HepG2 (cell line): ENCODE results near the gene ATP8A1. TPM values are rescaled to one million over a fixed set of nuclear protein-coding genes. Genes with fewer than 3 reads are reported as not detected.

ENCODE experiments used
- ATAC-seq: fragments of 200-7000 bp; cut with Tn5 transposase; 3 replicates; pipeline ENCODE4 v1.9.1; 2020; ENCODE audit warnings: mild to moderate bottlenecking, moderate library complexity
- BruUV-seq: library from RNA; stranded (reverse); fragments of 400-500 nt; replicated peaks from 2 replicates; lab custom pipeline; 2021; lab: Mats Ljungman, UMichigan
- CTCF ChIA-PET: fragments of 300-600 bp; formaldehyde crosslinking; extraction: SDS; loops from one replicate; lab custom pipeline; 2021; ENCODE audit warnings: low total read pairs, inconsistent platforms, low intra/inter-chr PET ratio; lab: Yijun Ruan, JAX
- POLR2A ChIA-PET: fragments of 350-600 bp; sonication (Branson Sonifier 250); formaldehyde crosslinking; loops from one replicate; lab custom pipeline; 2020; ENCODE audit warnings: antibody characterized with exemption, inconsistent platforms; lab: Yijun Ruan, JAX
- DNase-seq: peaks from one replicate; pipeline ENCODE4 v3.0.0-alpha.2; 2015; ENCODE audit warnings: low spot score
- FAIRE-seq: peaks from 3 replicates; lab custom pipeline; 2011; peaks lifted over from hg19 to GRCh38; lab: Jason Lieb, UNC
- H2AFZ ChIP-seq: one replicate; pipeline ENCODE4 v1.6.1; 2011; ENCODE audit warnings: low read length, inconsistent platforms
- H3K27ac ChIP-seq: fragments of 300-600 bp; 3 replicates; pipeline ENCODE4 v1.8.0; 2011; ENCODE audit warnings: mixed run types, mild to moderate bottlenecking, mixed read lengths, low read length, inconsistent platforms; ENCODE audit not compliant: insufficient read depth; ENCODE audit errors: extremely low read length
- H3K27me3 ChIP-seq, 2 experiments: fragments of 200-600 bp in 1 of 2; 2 replicates in 1 of 2; 3 replicates in 1 of 2; pipeline versions ENCODE4 v1.6.0 to v1.8.0; 2011; ENCODE audit warnings: low read length in 2 of 2, mild to moderate bottlenecking in 2 of 2, moderate library complexity in 2 of 2, inconsistent platforms in 1 of 2; ENCODE audit not compliant: insufficient read depth in 2 of 2, control insufficient read depth in 1 of 2
- H3K36me3 ChIP-seq, 2 experiments: fragments of 200-600 bp in 1 of 2; replicated peaks in 1 of 2; 2 replicates in 1 of 2; 3 replicates in 1 of 2; pipeline versions ENCODE4 v1.5.1 to v1.8.0; 2011; ENCODE audit warnings: low read length in 2 of 2, inconsistent platforms in 1 of 2; ENCODE audit not compliant: insufficient read depth in 2 of 2, control insufficient read depth in 1 of 2
- H3K4me1 ChIP-seq: 2 replicates; pipeline ENCODE4 v1.5.1; 2012; ENCODE audit warnings: low read length, inconsistent platforms; ENCODE audit not compliant: insufficient read depth
- H3K4me2 ChIP-seq: 2 replicates; pipeline ENCODE4 v1.6.0; 2011; ENCODE audit warnings: low read depth, low read length, inconsistent platforms
- H3K4me3 ChIP-seq, 3 experiments: fragments of 200-600 bp in 1 of 3; sonication (generic), shearing (Covaris generic) in 1 of 3; replicated peaks in 1 of 3; 2 replicates each; pipeline ENCODE4 v1.5.1; 2011 to 2016; ENCODE audit warnings: low read length in 3 of 3, inconsistent platforms in 2 of 3, low read depth in 2 of 3, mild to moderate bottlenecking in 2 of 3, control low read depth in 1 of 3, mixed read lengths in 1 of 3; ENCODE audit not compliant: insufficient read depth in 1 of 3
- H3K79me2 ChIP-seq: one replicate; pipeline ENCODE4 v1.6.1; 2011; ENCODE audit warnings: low read length, inconsistent platforms; ENCODE audit not compliant: insufficient read depth
- H3K9ac ChIP-seq: 2 replicates; pipeline ENCODE4 v1.6.0; 2011; ENCODE audit warnings: mild to moderate bottlenecking, low read depth, low read length, inconsistent platforms; ENCODE audit not compliant: insufficient read depth
- H3K9me3 ChIP-seq: 2 replicates; pipeline ENCODE4 v1.5.1; 2012; ENCODE audit warnings: mild to moderate bottlenecking, low read length
- H4K20me1 ChIP-seq: 2 replicates; pipeline ENCODE4 v1.6.0; 2011; ENCODE audit warnings: inconsistent platforms, mild to moderate bottlenecking, low read length, moderate library complexity; ENCODE audit not compliant: insufficient read depth
- HNF1A ChIP-seq, 2 experiments: sonication (generic) in 1 of 2; formaldehyde crosslinking in 1 of 2; IDR thresholded peaks; 2 replicates each; pipeline versions ENCODE4 v1.4.0 to v1.6.1; 2016 to 2020; ENCODE audit warnings: borderline replicate concordance in 1 of 2, low read depth in 1 of 2, mild to moderate bottlenecking in 1 of 2, missing genetic modification reagents in 1 of 2
- LRRFIP1 ChIP-seq: sonication (generic); formaldehyde crosslinking; conservative IDR thresholded peaks from 2 replicates; pipeline ENCODE4 v1.4.0; 2020; ENCODE audit warnings: missing genetic modification reagents
- MAZ ChIP-seq, 2 experiments: sonication (generic) in 1 of 2; formaldehyde crosslinking in 1 of 2; IDR thresholded peaks; 2 replicates each; pipeline versions ENCODE4 v1.5.0 to v1.6.1; 2012 to 2020; ENCODE audit warnings: low read depth in 2 of 2, mild to moderate bottlenecking in 2 of 2, borderline replicate concordance in 1 of 2, improper control_type of control experiment in 1 of 2, low read length in 1 of 2, missing genetic modification reagents in 1 of 2, moderate library complexity in 1 of 2
- NR3C1 ChIP-seq: sonication (generic); formaldehyde crosslinking; IDR thresholded peaks from 2 replicates; pipeline ENCODE4 v1.4.0; 2020; ENCODE audit warnings: missing genetic modification reagents
- RBFOX2 ChIP-seq: fragments of 200-400 bp; formaldehyde crosslinking; IDR thresholded peaks from 2 replicates; pipeline ENCODE4 v1.6.1; 2017; ENCODE audit warnings: low read depth, mild to moderate bottlenecking, low read length
- RFX1 ChIP-seq: fragments of 450-650 bp; IDR thresholded peaks from 2 replicates; pipeline ENCODE4 v1.6.1; 2017
- SETDB1 ChIP-seq: sonication (generic); formaldehyde crosslinking; IDR thresholded peaks from 2 replicates; pipeline ENCODE4 v1.5.1; 2020; ENCODE audit warnings: missing genetic modification reagents, mild to moderate bottlenecking, borderline replicate concordance
- SIN3B ChIP-seq: fragments of 150-350 bp; IDR thresholded peaks from 2 replicates; pipeline ENCODE4 v1.6.1; 2014; ENCODE audit warnings: low read length
- SPEN ChIP-seq: sonication (generic); formaldehyde crosslinking; IDR thresholded peaks from 2 replicates; pipeline ENCODE4 v1.5.1; 2020; ENCODE audit warnings: low read depth, mild to moderate bottlenecking, missing genetic modification reagents
- ZFYVE20 ChIP-seq: sonication (generic); formaldehyde crosslinking; IDR thresholded peaks from 2 replicates; pipeline ENCODE4 v1.8.0; 2023; ENCODE audit warnings: low read depth, mild to moderate bottlenecking, moderate library complexity, missing genetic modification reagents, borderline replicate concordance
- ZMAT3 ChIP-seq: sonication (generic); formaldehyde crosslinking; conservative IDR thresholded peaks from 2 replicates; pipeline ENCODE4 v1.7.0; 2021; ENCODE audit warnings: missing genetic modification reagents
- ZNF329 ChIP-seq: sonication (generic); formaldehyde crosslinking; IDR thresholded peaks from 2 replicates; pipeline ENCODE4 v1.9.0; 2021; ENCODE audit warnings: low read depth, mild to moderate bottlenecking, missing genetic modification reagents
- ZNF687 ChIP-seq: sonication (generic); formaldehyde crosslinking; IDR thresholded peaks from 2 replicates; pipeline ENCODE4 v1.5.1; 2020; ENCODE audit warnings: mild to moderate bottlenecking, missing genetic modification reagents, moderate library complexity
- ZNF737 ChIP-seq: sonication (generic); formaldehyde crosslinking; IDR thresholded peaks from 2 replicates; pipeline ENCODE4 v1.5.0; 2020; ENCODE audit warnings: missing genetic modification reagents, mild to moderate bottlenecking, borderline replicate concordance
- WGBS: methylation state at CpG from one replicate; pipeline ENCODE4 v1.1.6; 2017; ENCODE audit warnings: low lambda C conversion rate; 5-methylcytosine and 5-hydroxymethylcytosine counted together
- in situ Hi-C: cut with HindIII; loops from 2 replicates; pipeline ENCODE4 v1.10.0; 2017; ENCODE audit warnings: low pct_unique_long_range_greater_than_20kb; ENCODE audit not compliant: extremely low pct_ligation_motif_present
- intact Hi-C: fragments of 100-400 bp; cut with micrococcal nuclease; formaldehyde crosslinking; loops from one replicate; pipeline ENCODE4 v1.10.0; 2022; ENCODE audit not compliant: unreplicated experiment
- polyA plus RNA-seq, 8 experiments: library from polyadenylated mRNA; depleted of rRNA in 3 of 8; stranded (reverse) in 7 of 8; unstranded in 1 of 8; fragments of >200 nt; fragmentation: Illumina TruSeq in 4 of 8; extraction: Trizol in 4 of 8; gene quantifications; 2 replicates each; pipeline versions ENCODE4 v1.2.1 to v1.2.3, GENCODE V29; 2011 to 2016; ENCODE audit warnings: low read depth in 4 of 8, missing spikeins in 1 of 8, mixed read lengths in 1 of 8; ENCODE audit not compliant: insufficient read depth in 1 of 8
- total RNA-seq, 5 experiments: library from RNA; depleted of rRNA; stranded (reverse); fragments of >200 nt; fragmentation: Illumina TruSeq; extraction: Trizol; gene quantifications; 2 replicates each; pipeline ENCODE4 v1.2.3, GENCODE V29; 2016; ENCODE audit warnings: low read depth in 1 of 5

The ATP8A1 gene
- total and polyA plus RNA-seq, 2 of the 13 experiments (the other 11 are each of a cell fraction or from before 2014, with no cell fraction given): 1.7 to 6.2 TPM

- Histone ChIP-seq H3K4me2 (no peak overlapping the region), H4K20me1 (no peaks in the 10 kb centered on the region), H3K9ac (no peak overlapping the region), H3K4me3 (no peak overlapping the region), H3K27me3 (no peaks in the 10 kb centered on the region), H3K79me2 (no peaks in the 10 kb centered on the region), H3K27ac (no peak overlapping the region), H2AFZ (no peak overlapping the region), H3K4me1 (no peaks in the 10 kb centered on the region), H3K9me3 (no peaks in the 10 kb centered on the region), H3K36me3 (no peaks in the 10 kb centered on the region)
- ATAC-seq (no peak), FAIRE-seq (no peak), DNase-seq (no peak)
- CTCF ChIA-PET: no interaction called here
- 84% methylated on average over 1 of the region's 1 CpG for WGBS
- BruUV-seq: no TSS peak
- intact Hi-C loops: no loop called here
- POLR2A ChIA-PET: no interaction called here
- in situ Hi-C loops: no loop called here
- TF ChIP-seq SETDB1 (CRISPR knock-in tag): no peak
- no peak for TF ChIP-seq NR3C1 (CRISPR knock-in tag)
- no peak for TF ChIP-seq MAZ (IDR thresholded peaks at IDR 0.05; ENCODE audit: borderline replicate concordance, low read depth, low read length)
- TF ChIP-seq MAZ (CRISPR knock-in tag; IDR thresholded peaks at IDR 0.05; ENCODE audit: low read depth): no peak
- TF ChIP-seq RBFOX2: no peak
- TF ChIP-seq ZNF687 (CRISPR knock-in tag): no peak
- no peak for TF ChIP-seq ZNF737 (CRISPR knock-in tag)
- TF ChIP-seq HNF1A (IDR thresholded peaks at IDR 0.05; ENCODE audit: low read depth): no peak
- TF ChIP-seq HNF1A (CRISPR knock-in tag; IDR thresholded peaks at IDR 0.05; ENCODE audit: borderline replicate concordance): no peak
- no peak for TF ChIP-seq ZNF329 (CRISPR knock-in tag)
- TF ChIP-seq SIN3B: no peak
- TF ChIP-seq LRRFIP1: no peak
- TF ChIP-seq RFX1: no peak
- TF ChIP-seq ZFYVE20 (CRISPR knock-in tag): no peak
- TF ChIP-seq SPEN (CRISPR knock-in tag): no peak
- no peak for TF ChIP-seq ZMAT3 (CRISPR knock-in tag)
Observed at GRCh38 chr4:42630908-42631307, 26.0 kb downstream of the ATP8A1 start.
